Activated naive CD4-positive, alpha-beta T cell treated with anti-CD3 and anti-CD28 coated beads, Interleukin-2, amount 50 U/mL, for 72 hours (primary cell): Measurements from ENCODE around the gene SUGP1. TPM values are rescaled to one million over a fixed set of nuclear protein-coding genes. Genes with fewer than 3 reads are reported as not detected.
"Not testable (repeated sequence)": the region's sequence is repeated elsewhere in the genome, so short reads cannot be mapped to it uniquely, and the experiment has no call there.

Experiments
- ATAC-seq, 2 donors: fragments of 150-1000 bp; cut with Tn5 transposase; 2 replicates each; pipeline ENCODE4 v1.10.0; 2021; ENCODE audit warnings: mild to moderate bottlenecking in 2 of 2, moderate library complexity in 2 of 2
- DNase-seq, 2 donors: peaks; one replicate each; pipeline ENCODE4 v3.0.0; 2021 to 2022; ENCODE audit warnings: low spot score in 2 of 2
- H3K27ac Mint-ChIP-seq, 2 donors: one replicate each; pipeline ENCODE4 v1.8.0; 2022; ENCODE audit warnings: mild to moderate bottlenecking in 2 of 2, mixed read lengths in 2 of 2
- H3K36me3 Mint-ChIP-seq, 2 donors: one replicate each; pipeline ENCODE4 v1.8.0; 2022; ENCODE audit warnings: mixed read lengths in 2 of 2
- H3K9me3 Mint-ChIP-seq, 2 donors: one replicate each; pipeline ENCODE4 v1.8.0; 2022; ENCODE audit warnings: mixed read lengths in 2 of 2
- total RNA-seq, 2 donors: library from RNA; stranded (reverse); gene quantifications; one replicate each; pipeline ENCODE4 v1.2.3, GENCODE V29; 2022

The SUGP1 gene
- total RNA-seq, 2 donors from 2014 or later: 55.1 to 55.4 TPM

DNA sequence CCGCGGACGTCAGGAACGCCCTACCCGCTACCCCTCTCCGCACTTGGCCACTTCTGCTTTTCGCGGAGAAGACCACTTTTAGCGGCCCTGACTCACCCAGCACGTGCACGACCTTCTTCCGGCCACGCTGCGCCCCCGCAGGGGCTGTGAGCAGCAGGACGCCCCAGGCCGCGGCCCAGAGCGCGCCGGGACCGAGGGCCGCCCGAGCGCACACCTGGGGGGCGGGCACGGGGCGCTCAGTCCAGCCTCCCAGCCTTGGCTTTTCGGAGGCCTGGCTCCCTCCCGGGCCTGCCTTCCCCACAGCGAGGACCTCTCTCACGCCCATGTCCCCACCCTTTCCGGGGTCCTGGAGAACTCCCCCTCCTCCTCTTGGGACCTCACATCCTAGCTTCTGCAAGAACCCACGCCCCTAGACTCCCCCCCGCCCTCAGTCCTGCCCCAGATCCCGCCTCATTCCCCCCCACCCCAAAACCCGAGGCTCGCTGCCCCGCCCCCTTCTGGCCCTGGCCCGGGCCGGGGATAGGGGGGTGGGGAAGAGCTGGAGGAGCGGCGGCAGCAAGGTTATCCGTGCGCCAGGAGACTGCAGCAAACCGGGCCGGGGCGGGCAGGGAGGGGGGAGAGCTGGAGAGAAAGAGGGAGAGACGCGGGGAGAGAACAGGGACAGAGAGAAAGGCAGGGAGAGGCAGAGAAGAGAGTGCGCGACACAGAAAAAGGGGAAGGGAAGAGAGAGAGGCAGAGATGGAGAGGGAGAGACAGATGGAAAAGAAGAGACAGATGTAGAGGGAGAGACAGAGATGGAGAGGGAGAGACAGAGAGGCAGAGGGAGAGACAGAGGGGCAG, 58.7 kb downstream of the SUGP1 start:
- Mint-ChIP-seq H3K36me3 (peaks cover 0 to 10% of the 10 kb centered on the region in 2 donors), H3K9me3 (no peaks in the 10 kb centered on the region), H3K27ac (no peak overlapping the region)
- ATAC-seq (peak in 1 of 2 donors; percentile 29), DNase-seq (no peak)

- ATAC-seq: no peak
- Mint-ChIP-seq H3K9me3 (no peaks in the 10 kb centered on the region), H3K27ac (no peak overlapping the region)
Measured at GRCh38 chr19:19260417-19261214, 59.7 kb downstream of the SUGP1 start.

GRCh38 chr19:19259741-19260140, 60.6 kb downstream of the SUGP1 start:
- no peaks in the 10 kb centered on the region for H3K9me3 Mint-ChIP-seq
- H3K36me3 Mint-ChIP-seq: peaks cover 0 to 10% of the 10 kb centered on the region in 2 donors
- H3K27ac Mint-ChIP-seq: no peak overlapping the region

More at GRCh38 chr19:19260417-19261214, 59.7 kb downstream of the SUGP1 start:
- H3K36me3 Mint-ChIP-seq: peaks cover 0 to 10% of the 10 kb centered on the region in 2 donors
- DNase-seq: no peak

GRCh38 chr19:19258589-19259338, 61.5 kb downstream of the SUGP1 start:
- Mint-ChIP-seq H3K36me3 (peaks cover 0 to 10% of the 10 kb centered on the region in 2 donors), H3K9me3 (no peaks in the 10 kb centered on the region), H3K27ac (no peak overlapping the region)
- ATAC-seq (no peak), DNase-seq (no peak)

More at GRCh38 chr19:19259741-19260140, 60.6 kb downstream of the SUGP1 start:
- DNase-seq (no peak), ATAC-seq (peak; percentile 57 to 88)

DNA sequence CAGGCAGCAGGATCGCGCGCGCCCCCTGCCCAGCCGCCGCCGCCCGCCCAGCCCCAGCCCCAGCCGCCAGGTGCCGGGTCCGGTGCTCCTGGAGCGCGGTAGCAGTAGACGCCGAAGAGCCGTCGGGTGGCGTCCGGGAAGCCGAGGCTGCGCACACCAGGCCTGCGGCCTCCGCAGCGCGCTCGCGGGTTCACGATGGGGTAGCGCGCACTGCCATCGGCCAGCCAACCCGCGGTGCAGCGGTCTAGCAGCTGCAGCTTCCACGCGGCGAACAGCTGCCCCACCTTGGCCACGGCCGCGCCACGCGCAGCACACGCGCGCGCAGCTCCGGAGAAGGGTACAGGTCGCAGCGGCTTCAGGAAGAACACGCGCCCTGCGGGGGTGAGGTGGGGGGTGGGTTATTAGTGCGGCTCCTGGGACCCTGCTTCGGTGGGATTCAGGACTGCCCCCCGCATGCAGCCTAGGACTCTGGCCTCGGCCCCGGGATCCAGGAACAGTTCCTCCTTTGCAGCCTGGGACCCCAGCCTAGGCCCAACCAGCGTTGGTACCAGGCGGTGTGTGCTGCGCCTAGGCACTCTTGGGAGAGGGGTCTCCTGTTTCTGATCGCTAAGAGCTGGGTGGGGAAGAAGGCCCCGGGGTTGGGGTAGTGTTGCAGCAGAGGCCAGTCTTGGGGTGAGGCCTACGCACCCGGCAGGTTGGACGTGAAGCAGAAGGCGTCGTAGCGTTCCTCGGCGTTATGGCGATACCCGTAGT, 62.3 kb downstream of the SUGP1 start:
- ATAC-seq (no peak), DNase-seq (no peak)
- H3K27ac Mint-ChIP-seq: no peak overlapping the region
- H3K9me3 Mint-ChIP-seq: no peaks in the 10 kb centered on the region
- H3K36me3 Mint-ChIP-seq: peaks cover 0 to 10% of the 10 kb centered on the region in 2 donors

DNA sequence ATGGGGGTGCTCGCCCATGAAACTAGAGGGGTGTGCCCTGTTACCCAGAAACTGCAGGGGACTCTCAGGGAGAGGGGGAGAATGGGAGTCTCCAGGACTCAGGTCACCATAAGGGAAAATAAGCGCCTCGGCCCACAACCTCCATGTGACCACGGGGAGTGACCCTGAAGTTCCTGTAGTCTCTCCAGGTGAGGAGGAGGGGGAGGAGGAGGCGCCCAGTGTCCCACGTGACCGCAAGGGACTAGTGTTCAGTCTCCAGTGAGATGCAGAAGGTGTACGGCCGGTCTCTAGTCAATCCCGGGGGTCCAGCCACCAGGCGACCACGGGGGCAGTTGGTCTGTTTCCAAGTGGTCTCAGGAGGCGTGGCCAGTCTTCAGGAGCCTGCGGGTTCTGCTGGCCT, 63.2 kb downstream of the SUGP1 start:
- Mint-ChIP-seq H3K36me3 (peaks cover 0 to 8% of the 10 kb centered on the region in 2 donors), H3K9me3 (no peaks in the 10 kb centered on the region), H3K27ac (no peak overlapping the region)
- DNase-seq (no peak), ATAC-seq (no peak)

DNA sequence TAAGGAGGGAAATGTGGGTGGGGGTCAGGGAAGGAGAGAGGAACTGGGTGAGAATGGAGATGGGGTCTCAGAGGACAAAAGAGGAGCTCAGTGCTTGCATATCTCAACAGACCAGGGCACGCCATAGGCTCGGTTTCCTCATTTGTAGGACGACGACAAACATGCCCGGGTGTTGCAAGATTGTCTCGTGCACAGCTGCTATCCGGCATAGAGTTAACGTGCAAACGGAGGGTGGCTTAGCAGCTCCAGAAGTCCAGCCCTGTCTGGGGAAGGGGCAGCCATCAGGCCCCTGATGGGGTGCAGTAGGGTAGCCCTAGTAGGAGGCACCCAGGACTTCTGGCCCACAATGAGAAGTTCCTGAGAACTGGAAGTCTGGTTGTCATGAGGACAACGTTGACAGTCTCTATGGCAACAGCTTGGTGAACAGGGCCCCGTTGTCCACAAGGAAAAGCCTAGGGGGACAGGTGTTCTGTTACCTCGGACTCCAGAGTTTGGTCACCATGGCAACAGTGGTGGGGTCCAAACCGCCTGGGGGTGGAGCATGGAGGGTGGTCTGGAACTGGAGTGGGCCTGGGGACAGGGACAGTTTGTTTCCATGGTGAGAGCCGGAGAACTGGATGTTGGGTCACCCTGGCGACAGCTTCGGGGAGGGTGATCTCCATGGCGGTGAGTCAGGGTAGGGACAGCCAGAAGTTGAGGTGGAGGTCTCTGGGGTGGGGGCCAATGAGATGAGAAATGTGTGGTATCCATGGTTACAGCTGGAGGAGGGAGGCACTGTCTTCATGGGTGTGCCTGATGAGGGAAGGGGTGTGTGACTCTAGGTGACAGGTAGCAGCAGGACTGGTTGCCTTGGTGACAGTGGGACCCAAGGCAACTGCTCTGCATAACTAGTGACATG, 64.0 kb downstream of the SUGP1 start:
- peak overlapping the region in 1 of 2 donors; percentile 6 for H3K27ac Mint-ChIP-seq
- no peak for ATAC-seq
- H3K36me3 Mint-ChIP-seq: peaks cover 0 to 5% of the 10 kb centered on the region in 2 donors
- no peak for DNase-seq
- no peaks in the 10 kb centered on the region for H3K9me3 Mint-ChIP-seq

GRCh38 chr19:19253409-19253808, 66.9 kb downstream of the SUGP1 start:
- DNase-seq, ATAC-seq, H3K9me3 Mint-ChIP-seq, H3K36me3 Mint-ChIP-seq, H3K27ac Mint-ChIP-seq: not testable (repeated sequence)

DNA sequence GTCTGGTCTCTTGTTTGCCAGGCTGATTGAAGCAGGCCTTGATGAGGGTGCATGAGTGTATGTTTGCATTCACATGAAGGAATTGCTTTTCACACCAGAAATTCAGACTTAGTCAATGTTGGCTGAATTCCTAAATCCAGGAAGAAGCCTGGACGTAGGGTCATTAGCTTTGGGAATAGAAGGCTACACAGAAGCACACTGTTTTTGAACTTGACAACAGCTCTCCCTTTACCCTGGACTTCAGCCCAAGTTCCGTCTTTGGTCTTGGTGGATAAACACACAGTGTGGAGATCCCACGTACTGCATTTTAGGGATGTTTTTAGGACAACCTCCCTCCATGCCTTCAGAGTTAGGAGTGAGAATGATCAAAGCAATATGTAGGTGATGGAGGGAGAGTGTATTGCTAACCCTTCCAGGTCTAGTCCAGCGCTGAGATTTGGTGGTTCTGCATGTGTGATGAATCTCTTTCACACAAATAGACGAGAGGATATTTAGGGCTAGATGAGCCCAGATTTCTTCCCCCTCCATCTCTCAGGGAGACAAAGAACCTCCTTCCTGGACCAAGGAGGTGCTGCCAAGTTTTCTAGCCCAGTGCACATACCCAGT, 70.0 kb downstream of the SUGP1 start:
- H3K27ac Mint-ChIP-seq: no peak overlapping the region
- no peak for ATAC-seq
- DNase-seq: no peak
- no peaks in the 10 kb centered on the region for H3K36me3 Mint-ChIP-seq
- no peaks in the 10 kb centered on the region for H3K9me3 Mint-ChIP-seq

DNA sequence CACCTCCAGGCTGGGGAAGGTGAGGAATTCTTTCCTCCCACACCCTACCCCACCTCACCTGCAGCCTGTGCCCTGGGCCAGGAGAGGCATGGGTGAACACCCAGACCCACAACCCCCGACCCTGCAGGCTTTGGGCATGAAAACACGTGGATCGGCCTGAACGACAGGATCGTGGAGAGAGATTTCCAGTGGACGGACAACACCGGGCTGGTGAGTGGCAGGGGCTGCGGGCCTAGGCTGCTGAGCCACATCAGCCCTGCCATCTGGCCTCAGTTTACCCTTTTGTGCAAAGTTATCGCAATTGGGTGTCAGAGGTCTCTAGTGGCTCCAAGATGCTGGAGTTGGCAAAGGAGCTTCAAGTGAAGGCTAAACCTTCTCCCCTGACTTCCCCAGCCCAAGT, 79.8 kb downstream of the SUGP1 start:
- no peak for ATAC-seq
- no peak overlapping the region for H3K27ac Mint-ChIP-seq
- H3K36me3 Mint-ChIP-seq: peaks cover 7 to 8% of the 10 kb centered on the region in 2 donors
- peaks cover 5 to 9% of the 10 kb centered on the region in 2 donors for H3K9me3 Mint-ChIP-seq
- DNase-seq: no peak

GRCh38 chr19:19239675-19240074, 80.6 kb downstream of the SUGP1 start:
- no peak for ATAC-seq
- Mint-ChIP-seq H3K36me3 (peaks cover 7 to 8% of the 10 kb centered on the region in 2 donors), H3K27ac (no peak overlapping the region), H3K9me3 (peaks cover 5 to 9% of the 10 kb centered on the region in 2 donors)
- no peak for DNase-seq

DNA sequence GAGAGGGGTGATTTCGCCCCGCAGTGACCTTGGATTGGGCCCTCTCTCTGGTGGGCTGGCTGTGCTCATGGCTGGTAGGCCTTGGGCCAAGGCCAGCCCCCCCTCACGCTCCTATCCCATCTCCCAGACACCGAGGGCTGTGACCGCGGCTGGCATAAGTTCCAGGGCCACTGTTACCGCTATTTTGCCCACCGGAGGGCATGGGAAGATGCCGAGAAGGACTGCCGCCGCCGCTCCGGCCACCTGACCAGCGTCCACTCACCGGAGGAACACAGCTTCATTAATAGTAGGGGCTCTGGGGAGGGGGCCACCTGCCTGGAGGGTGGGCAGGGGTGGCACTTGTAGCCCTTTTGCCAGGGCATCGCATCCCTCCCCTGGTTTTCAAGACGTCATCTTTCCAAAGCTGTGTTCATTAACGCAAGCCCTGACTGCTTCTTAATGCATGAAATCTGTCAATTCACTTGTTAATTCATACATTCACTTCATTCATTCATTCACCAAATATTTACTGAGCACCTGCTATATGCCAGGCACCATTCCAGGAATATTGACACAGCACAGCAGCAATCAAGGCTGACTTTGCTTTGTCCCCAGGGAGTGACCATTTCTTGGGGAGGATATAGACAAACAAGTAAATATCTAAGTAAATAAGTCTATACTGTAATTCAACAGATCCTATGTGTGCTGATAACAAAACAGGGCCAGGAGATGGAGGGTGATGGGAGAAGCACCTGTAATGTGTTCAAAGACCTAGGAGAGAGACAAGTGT, 82.0 kb downstream of the SUGP1 start:
- Mint-ChIP-seq H3K27ac (no peak overlapping the region), H3K9me3 (peaks cover 7 to 16% of the 10 kb centered on the region in 2 donors), H3K36me3 (peaks cover 7 to 13% of the 10 kb centered on the region in 2 donors)
- ATAC-seq (no peak), DNase-seq (no peak)

DNA sequence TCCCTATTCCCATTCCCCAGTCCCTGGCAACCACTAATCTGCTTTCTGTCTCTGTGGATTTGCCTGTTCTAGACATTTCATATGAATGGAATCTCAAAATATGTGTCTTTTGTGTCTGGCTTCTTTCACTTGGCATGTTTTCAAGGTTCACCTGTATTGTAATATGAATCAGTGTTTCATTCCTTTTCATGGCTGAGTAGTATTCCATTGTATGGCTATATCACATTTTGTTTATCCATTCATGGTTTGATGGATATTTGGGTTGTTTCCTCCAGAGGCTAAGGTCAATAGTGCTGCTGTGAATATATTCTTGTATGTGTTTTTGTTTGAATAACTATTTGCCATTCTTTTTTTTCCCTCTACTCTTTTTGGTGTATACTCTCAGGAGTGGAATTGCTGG, 84.1 kb downstream of the SUGP1 start:
- no peak for ATAC-seq
- Mint-ChIP-seq H3K9me3 (peaks cover 9 to 16% of the 10 kb centered on the region in 2 donors), H3K36me3 (peaks cover 7 to 14% of the 10 kb centered on the region in 2 donors), H3K27ac (no peak overlapping the region)
- DNase-seq: no peak

- H3K36me3 Mint-ChIP-seq: peaks cover 7 to 14% of the 10 kb centered on the region in 2 donors
- H3K9me3 Mint-ChIP-seq: peaks cover 9 to 16% of the 10 kb centered on the region in 2 donors
- no peak overlapping the region for H3K27ac Mint-ChIP-seq
- DNase-seq (no peak), ATAC-seq (no peak)
Measured at GRCh38 chr19:19234220-19234816, 86.0 kb downstream of the SUGP1 start.
